GM12801 (cell line): Measurements from ENCODE around the gene TRPV3.

ENCODE experiments used
- TF ChIP-seq, protein P1 (sequence below): IDR thresholded peaks from one replicate; pipeline ENCODE4 v1.5.1; 2011; ENCODE audit warnings: control low read depth; ENCODE audit not compliant: insufficient read length; ENCODE audit errors: extremely low read depth

Gene TRPV3

DNA sequence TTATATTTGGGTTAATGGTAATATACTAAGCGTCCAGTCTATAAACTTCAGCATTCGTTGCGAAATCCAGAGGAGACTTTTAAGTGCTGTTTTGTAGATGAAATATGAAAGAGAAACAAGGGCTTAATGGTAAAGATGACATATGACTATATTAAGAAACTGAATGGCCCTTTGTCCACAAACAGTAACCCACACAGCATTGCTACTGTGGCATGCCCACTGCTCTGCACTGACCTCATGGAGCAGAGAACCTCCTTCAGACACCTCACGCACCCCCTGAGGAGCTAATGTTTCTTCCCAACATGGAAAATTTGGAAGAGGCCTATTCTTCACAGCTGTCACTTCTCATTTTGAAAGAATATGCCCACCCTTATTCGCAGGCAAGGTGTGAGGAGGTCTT lies 55.1 kb downstream of the TRPV3 start:
- TF ChIP-seq, protein P1, sequence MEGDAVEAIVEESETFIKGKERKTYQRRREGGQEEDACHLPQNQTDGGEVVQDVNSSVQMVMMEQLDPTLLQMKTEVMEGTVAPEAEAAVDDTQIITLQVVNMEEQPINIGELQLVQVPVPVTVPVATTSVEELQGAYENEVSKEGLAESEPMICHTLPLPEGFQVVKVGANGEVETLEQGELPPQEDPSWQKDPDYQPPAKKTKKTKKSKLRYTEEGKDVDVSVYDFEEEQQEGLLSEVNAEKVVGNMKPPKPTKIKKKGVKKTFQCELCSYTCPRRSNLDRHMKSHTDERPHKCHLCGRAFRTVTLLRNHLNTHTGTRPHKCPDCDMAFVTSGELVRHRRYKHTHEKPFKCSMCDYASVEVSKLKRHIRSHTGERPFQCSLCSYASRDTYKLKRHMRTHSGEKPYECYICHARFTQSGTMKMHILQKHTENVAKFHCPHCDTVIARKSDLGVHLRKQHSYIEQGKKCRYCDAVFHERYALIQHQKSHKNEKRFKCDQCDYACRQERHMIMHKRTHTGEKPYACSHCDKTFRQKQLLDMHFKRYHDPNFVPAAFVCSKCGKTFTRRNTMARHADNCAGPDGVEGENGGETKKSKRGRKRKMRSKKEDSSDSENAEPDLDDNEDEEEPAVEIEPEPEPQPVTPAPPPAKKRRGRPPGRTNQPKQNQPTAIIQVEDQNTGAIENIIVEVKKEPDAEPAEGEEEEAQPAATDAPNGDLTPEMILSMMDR: no peak

DNA sequence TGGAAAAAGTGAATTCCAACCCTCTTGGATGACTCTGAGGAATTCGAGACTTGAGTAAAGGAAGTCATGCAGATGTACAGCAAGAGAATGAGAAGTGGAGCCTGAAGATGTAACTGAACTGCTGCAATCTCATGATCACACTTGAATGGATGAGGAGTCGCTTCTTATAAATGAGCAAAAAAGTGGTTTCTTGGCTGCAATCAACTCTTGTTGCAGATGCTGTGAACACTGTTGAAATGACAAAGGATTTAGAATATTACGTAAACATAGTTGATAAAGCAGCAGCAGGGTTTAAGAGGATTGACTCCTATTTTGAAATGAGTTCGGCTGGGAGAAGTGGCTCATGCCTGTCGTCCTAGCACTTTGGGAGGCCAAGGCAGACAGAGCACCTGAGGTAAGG lies 56.3 kb downstream of the TRPV3 start:
- TF ChIP-seq, protein P1: no peak

DNA sequence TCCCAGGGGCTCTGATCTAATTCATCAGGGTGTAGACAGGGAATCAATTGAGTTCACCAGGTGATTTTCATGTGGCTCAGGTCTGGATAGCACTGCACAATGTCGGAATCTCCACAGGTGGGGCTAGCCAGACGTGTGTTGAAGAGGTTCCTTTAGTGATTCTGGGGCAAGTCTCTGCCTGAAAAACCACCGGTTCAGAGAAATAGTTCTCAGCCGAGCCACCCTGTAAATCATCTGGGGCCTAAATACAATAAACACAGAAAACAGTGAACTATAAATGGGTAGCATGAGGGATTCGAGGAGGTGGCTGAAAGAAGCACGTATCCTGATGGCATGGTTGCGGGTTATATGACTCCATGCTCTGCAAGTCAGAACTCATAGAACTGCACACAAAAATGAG lies 60.5 kb downstream of the TRPV3 start:
- TF ChIP-seq, protein P1: no peak

DNA sequence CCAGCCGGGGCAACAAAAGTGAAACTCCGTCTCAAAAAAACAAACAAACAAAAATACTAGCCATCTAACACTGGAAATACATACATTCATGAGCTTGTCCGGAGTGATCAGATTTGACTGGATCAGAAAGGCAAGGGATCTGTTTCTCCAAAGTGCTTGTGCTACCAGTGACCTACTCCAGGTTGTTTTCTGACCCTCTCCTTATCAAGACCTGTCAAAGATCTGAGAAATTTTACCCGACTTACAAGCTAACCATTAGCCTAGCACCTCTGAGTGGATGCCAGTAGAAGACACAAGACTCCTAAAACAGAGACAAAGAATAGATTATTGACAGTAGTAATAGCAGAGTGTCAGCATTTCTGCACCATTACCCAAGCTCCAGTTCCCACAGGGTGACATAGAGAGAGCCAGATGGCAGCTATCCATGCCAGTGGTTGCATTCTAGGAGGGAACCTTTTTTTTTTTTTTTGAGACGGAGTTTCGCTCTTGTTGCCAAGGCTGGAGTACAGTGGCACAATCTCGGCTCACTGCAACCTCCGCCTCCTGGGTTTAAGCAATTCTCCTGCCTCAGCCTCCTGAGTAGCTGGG lies 72.0 kb downstream of the TRPV3 start:
- TF ChIP-seq, protein P1: no peak

DNA sequence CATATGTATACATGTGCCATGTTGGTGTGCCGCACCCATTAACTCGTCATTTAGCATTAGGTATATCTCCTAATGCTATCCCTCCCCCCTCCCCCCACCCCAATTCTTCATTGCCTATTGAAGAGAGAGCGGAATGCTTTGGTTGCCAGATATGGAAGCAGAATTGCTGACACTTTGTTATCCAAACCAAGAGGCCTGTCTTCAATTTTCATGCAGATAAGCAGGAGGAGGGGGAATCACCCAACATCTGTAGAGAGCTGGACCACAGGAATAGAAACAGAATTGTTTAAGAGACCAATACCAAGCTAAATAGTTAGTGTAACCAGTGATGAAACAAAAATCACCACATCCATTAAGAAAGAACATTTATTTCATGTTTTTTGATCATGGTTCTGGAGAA lies 74.8 kb downstream of the TRPV3 start:
- TF ChIP-seq, protein P1: no peak

DNA sequence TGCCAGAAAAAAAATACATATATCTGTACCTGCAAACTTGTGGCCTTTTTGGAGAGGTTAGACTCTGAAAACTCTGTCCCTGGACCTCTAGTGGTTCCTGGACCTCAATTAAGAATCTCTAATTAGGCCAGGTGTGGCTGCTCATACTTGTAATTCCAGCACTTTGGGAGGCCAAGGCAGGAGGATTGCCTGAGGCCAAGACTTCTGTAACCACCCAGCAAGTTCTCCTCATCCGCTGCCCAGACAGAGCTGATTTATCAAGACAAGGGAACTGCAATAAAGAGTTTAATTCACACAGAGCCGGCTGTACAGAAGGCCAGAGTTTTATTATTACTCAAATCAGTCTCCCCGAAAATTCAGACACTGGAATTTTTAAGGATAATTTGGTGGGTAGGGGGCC lies 77.6 kb downstream of the TRPV3 start:
- TF ChIP-seq, protein P1: no peak

DNA sequence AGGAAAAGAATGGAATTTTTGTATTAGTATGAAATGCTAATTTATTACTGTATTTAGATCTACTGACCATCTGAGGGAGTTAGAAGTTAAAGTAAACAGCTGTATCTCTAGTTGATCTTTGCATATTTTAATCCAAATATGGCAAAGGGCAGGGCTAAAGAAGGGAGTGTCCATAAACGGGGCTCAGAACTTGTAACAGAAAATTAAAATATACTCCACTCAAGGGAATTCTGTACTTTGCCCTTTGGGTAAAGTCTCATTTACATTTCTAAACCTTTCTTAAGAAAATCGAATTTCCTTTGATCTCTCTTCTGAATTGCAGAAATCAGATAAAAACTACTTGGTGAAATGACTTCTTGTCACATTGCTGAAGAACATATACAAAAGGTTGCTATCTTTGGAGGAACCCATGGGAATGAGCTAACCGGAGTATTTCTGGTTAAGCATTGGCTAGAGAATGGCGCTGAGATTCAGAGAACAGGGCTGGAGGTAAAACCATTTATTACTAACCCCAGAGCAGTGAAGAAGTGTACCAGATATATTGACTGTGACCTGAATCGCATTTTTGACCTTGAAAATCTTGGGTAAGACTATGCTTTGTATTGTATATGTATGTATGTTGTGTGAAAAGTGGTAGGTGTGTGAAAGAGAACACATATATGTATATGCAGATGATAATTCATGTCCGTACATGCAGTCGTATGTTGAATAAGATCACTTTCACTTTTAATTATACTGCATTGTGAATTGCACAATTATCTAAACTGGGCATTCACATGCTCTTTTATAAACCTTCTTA lies 81.6 kb downstream of the TRPV3 start, which contains the start of gene ASPA:
TSS of gene ASPA (plus strand) at position 186 of the 799 bp plus-strand sequence. CDS start at position 349, 163 bp downstream.
- TF ChIP-seq, protein P1: no peak
